A549 (cell line): ENCODE data around the gene MED26. TPM values are rescaled to one million over a fixed set of nuclear protein-coding genes. Genes with fewer than 3 reads are reported as not detected.

Source experiments
- ATAC-seq, 2 experiments: fragments of 200-7000 bp in 1 of 2; fragments of >200 bp in 1 of 2; cut with Nextera tagmentation in 1 of 2; cut with Tn5 transposase in 1 of 2; 3 replicates each; pipeline versions ENCODE4 v1.8.0 to v1.9.1; 2018 to 2020; ENCODE audit warnings: mild to moderate bottlenecking in 1 of 2, moderate library complexity in 1 of 2
- CTCF ChIA-PET: fragments of 300-600 bp; sonication (Branson Sonifier 250); formaldehyde crosslinking; extraction: SDS; loops from one replicate; lab custom pipeline; 2021; ENCODE audit warnings: antibody characterized with exemption, inconsistent platforms; lab: Yijun Ruan, JAX
- POLR2A ChIA-PET: fragments of 350-600 bp; formaldehyde crosslinking; extraction: SDS; loops from one replicate; lab custom pipeline; 2021; ENCODE audit warnings: antibody characterized with exemption, inconsistent platforms; lab: Yijun Ruan, JAX
- DNase-seq, 2 experiments: peaks; one replicate each; pipeline versions ENCODE4 v3.0.0 to v3.0.0-alpha.2; 2011 to 2016; ENCODE audit warnings: low read depth in 1 of 2, low spot score in 1 of 2
- FAIRE-seq: peaks from 2 replicates; lab custom pipeline; 2011; peaks lifted over from hg19 to GRCh38; lab: Jason Lieb, UNC
- H3K27ac ChIP-seq, 2 experiments: fragments of >200 bp; sonication (Bioruptor Twin); formaldehyde crosslinking; 3 replicates each; pipeline ENCODE4 v1.5.1; 2016 to 2017
- H3K4me1 ChIP-seq: fragments of >200 bp; sonication (Bioruptor Twin); formaldehyde crosslinking; 3 replicates; pipeline ENCODE4 v1.6.1; 2016
- H3K4me2 ChIP-seq: fragments of >200 bp; sonication (Bioruptor Twin); formaldehyde crosslinking; 3 replicates; pipeline ENCODE4 v1.6.1; 2016
- H3K4me3 ChIP-seq: fragments of >200 bp; sonication (Bioruptor Twin); formaldehyde crosslinking; 3 replicates; pipeline ENCODE4 v1.5.1; 2016
- H3K9me3 ChIP-seq: fragments of >200 bp; sonication (Bioruptor Twin); formaldehyde crosslinking; 3 replicates; pipeline ENCODE4 v1.6.1; 2016
- CHD4 ChIP-seq: fragments of 200-600 bp; sonication (generic); IDR thresholded peaks from 2 replicates; pipeline ENCODE4 v1.6.1; 2016; ENCODE audit warnings: antibody characterized with exemption, mild to moderate bottlenecking, borderline replicate concordance
- EHF ChIP-seq: fragments of 250-450 bp; sonication (Bioruptor Pico); IDR thresholded peaks from 2 replicates; pipeline ENCODE4 v1.5.0; 2020; ENCODE audit warnings: mild to moderate bottlenecking
- EP300 ChIP-seq, 2 experiments: fragments of >200 bp; sonication (Bioruptor Twin); formaldehyde crosslinking; IDR thresholded peaks; 2 replicates in 1 of 2; 3 replicates in 1 of 2; pipeline ENCODE4 v1.6.1; 2016 to 2017
- ESRRA ChIP-seq: fragments of 150-350 bp; IDR thresholded peaks from 2 replicates; pipeline ENCODE4 v1.6.1; 2014; ENCODE audit warnings: mild to moderate bottlenecking, low read length, borderline replicate concordance
- GATA3 ChIP-seq: IDR thresholded peaks from 2 replicates; pipeline ENCODE4 v1.6.1; 2012; ENCODE audit warnings: borderline replicate concordance
- HEYL ChIP-seq: fragments of 250-450 bp; sonication (Bioruptor Pico); IDR thresholded peaks from 2 replicates; pipeline ENCODE4 v1.8.0; 2021; ENCODE audit warnings: mild to moderate bottlenecking, moderate library complexity
- HOXA7 ChIP-seq: fragments of 250-450 bp; sonication (Bioruptor Pico); IDR thresholded peaks from 2 replicates; pipeline ENCODE4 v1.5.0; 2020; ENCODE audit warnings: mild to moderate bottlenecking, moderate library complexity
- HOXB13 ChIP-seq: fragments of 250-450 bp; sonication (Bioruptor Pico); IDR thresholded peaks from 2 replicates; pipeline ENCODE4 v1.5.0; 2020; ENCODE audit warnings: low read depth, mild to moderate bottlenecking, moderate library complexity
- JUNB ChIP-seq: fragments of >200 bp; sonication (Bioruptor Twin); formaldehyde crosslinking; IDR thresholded peaks from 2 replicates; pipeline ENCODE4 v1.6.1; 2016
- POLR2AphosphoS2 ChIP-seq: conservative IDR thresholded peaks from 2 replicates; pipeline ENCODE4 v1.6.1; 2012; ENCODE audit warnings: low read length, improper control_type of control experiment, inconsistent platforms
- RCOR1 ChIP-seq: fragments of 150-350 bp; IDR thresholded peaks from 2 replicates; pipeline ENCODE4 v1.6.1; 2014; ENCODE audit warnings: antibody characterized with exemption, low read length, low read depth
- ZFP36 ChIP-seq: fragments of 450-650 bp; IDR thresholded peaks from 2 replicates; pipeline ENCODE4 v1.6.1; 2014; ENCODE audit warnings: borderline replicate concordance; ENCODE audit not compliant: partially characterized antibody
- WGBS: methylation state at CpG from one replicate; pipeline ENCODE4 v1.1.6; 2017; ENCODE audit errors: missing lambda C conversion rate; 5-methylcytosine and 5-hydroxymethylcytosine counted together
- polyA plus RNA-seq, 4 experiments: library from polyadenylated mRNA; depleted of rRNA in 3 of 4; stranded (reverse); fragments of >200 nt; fragmentation: RNase III in 1 of 4; extraction: RNeasy Plus Mini Kit Qiagen cat#74134 plus additional on column Dnase treatment in 1 of 4; gene quantifications; 2 replicates in 3 of 4; 3 replicates in 1 of 4; pipeline ENCODE4 v1.2.3, GENCODE V29; 2011 to 2017
- TF ChIP-seq, protein P1 (sequence below): IDR thresholded peaks from 2 replicates; pipeline ENCODE4 v1.6.1; 2012
- TF ChIP-seq, protein P2 (sequence below): fragments of 250-450 bp; sonication (Bioruptor Pico); IDR thresholded peaks from 2 replicates; pipeline ENCODE4 v1.5.0; 2021; ENCODE audit warnings: mild to moderate bottlenecking, moderate library complexity, borderline replicate concordance
- TF ChIP-seq, protein P3 (sequence below): fragments of >200 bp; sonication (Bioruptor Twin); formaldehyde crosslinking; IDR thresholded peaks from 3 replicates; pipeline ENCODE4 v1.5.1; 2016
- TF ChIP-seq, protein P4 (sequence below): fragments of 150-350 bp; IDR thresholded peaks from 2 replicates; pipeline ENCODE4 v1.6.1; 2014; ENCODE audit warnings: low read depth, mild to moderate bottlenecking, low read length
- TF ChIP-seq, protein P5 (sequence below): fragments of 250-450 bp; sonication (Bioruptor Pico); IDR thresholded peaks from 2 replicates; pipeline ENCODE4 v1.5.0; 2020; ENCODE audit warnings: low read depth, mild to moderate bottlenecking, moderate library complexity

Gene MED26
- polyA plus RNA-seq, 2 of the 4 experiments (the other 2 are of a cell fraction), result 2.4 to 3.6 TPM

DNA sequence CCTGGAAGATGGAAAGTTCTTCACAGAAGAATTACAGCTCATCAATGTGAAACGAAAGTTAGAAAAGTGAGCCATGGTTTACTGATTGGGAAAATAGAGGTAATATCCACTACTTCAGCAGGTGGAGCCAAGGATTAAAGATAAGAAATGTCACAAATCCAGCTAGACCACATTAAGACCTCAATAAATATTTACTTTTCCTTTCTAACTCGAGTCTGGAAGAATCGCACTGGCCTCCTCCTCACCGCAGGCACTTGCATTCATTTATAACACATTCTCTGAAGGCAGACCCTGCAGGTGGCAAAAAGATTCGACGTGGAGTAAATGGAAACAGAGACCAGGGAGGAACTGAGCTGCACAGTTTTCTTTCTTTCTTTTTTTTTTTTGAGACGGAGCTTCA is 63.2 kb downstream of the MED26 start:
- no peak overlapping the region for H3K4me3 ChIP-seq
- ChIA-PET CTCF (no interaction called here), POLR2A (no interaction called here)
- DNase-seq (no peak), FAIRE-seq (no peak), ATAC-seq (no peak)
- H3K27ac ChIP-seq, result no peak overlapping the region
- 81% methylated on average over 7 of the region's 7 CpGs for WGBS
- peaks cover 11% of the 10 kb centered on the region for H3K4me1 ChIP-seq
- no peak overlapping the region for H3K4me2 ChIP-seq
- H3K9me3 ChIP-seq, result no peaks in the 10 kb centered on the region
- TF ChIP-seq, protein P1, sequence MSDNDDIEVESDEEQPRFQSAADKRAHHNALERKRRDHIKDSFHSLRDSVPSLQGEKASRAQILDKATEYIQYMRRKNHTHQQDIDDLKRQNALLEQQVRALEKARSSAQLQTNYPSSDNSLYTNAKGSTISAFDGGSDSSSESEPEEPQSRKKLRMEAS, result no peak
- TF ChIP-seq, protein P2, sequence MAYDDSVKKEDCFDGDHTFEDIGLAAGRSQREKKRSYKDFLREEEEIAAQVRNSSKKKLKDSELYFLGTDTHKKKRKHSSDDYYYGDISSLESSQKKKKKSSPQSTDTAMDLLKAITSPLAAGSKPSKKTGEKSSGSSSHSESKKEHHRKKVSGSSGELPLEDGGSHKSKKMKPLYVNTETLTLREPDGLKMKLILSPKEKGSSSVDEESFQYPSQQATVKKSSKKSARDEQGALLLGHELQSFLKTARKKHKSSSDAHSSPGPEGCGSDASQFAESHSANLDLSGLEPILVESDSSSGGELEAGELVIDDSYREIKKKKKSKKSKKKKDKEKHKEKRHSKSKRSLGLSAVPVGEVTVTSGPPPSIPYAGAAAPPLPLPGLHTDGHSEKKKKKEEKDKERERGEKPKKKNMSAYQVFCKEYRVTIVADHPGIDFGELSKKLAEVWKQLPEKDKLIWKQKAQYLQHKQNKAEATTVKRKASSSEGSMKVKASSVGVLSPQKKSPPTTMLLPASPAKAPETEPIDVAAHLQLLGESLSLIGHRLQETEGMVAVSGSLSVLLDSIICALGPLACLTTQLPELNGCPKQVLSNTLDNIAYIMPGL (CRISPR knock-in tag), result no peak
- TF ChIP-seq, protein P3, sequence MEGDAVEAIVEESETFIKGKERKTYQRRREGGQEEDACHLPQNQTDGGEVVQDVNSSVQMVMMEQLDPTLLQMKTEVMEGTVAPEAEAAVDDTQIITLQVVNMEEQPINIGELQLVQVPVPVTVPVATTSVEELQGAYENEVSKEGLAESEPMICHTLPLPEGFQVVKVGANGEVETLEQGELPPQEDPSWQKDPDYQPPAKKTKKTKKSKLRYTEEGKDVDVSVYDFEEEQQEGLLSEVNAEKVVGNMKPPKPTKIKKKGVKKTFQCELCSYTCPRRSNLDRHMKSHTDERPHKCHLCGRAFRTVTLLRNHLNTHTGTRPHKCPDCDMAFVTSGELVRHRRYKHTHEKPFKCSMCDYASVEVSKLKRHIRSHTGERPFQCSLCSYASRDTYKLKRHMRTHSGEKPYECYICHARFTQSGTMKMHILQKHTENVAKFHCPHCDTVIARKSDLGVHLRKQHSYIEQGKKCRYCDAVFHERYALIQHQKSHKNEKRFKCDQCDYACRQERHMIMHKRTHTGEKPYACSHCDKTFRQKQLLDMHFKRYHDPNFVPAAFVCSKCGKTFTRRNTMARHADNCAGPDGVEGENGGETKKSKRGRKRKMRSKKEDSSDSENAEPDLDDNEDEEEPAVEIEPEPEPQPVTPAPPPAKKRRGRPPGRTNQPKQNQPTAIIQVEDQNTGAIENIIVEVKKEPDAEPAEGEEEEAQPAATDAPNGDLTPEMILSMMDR, result no peak
- TF ChIP-seq HEYL, result no peak
- no peak for TF ChIP-seq EP300 (IDR thresholded peaks at IDR 0.05)
- TF ChIP-seq ESRRA, result no peak
- no peak for TF ChIP-seq ZFP36
- TF ChIP-seq GATA3, result no peak
- TF ChIP-seq EHF, result no peak
- no peak for TF ChIP-seq RCOR1

DNA sequence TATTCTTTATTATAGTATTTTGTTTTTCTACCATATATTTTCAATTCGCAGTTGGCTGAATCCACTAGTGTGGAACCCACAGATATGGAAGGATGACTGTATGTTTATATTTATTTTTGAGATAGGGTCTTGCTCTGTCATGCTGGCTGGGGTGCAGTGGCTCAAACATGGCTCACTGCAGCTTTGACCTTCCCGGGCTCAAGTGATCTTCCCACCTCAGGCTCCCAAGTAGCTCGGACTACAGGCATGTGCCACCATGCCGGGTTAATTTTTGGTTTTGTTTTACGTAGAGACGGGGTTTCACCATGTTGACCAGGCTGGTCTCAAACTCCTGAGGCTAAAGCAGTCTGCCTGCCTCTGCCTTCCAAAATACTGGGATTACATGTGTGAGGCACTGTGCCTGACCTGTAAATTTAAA is 65.4 kb downstream of the MED26 start:
- no peaks in the 10 kb centered on the region for H3K9me3 ChIP-seq
- no peak for TF ChIP-seq JUNB
- TF ChIP-seq HOXB13 (CRISPR knock-in tag), result no peak
- no peak for TF ChIP-seq HOXA7 (CRISPR knock-in tag)
- no peak for TF ChIP-seq POLR2AphosphoS2
- TF ChIP-seq CHD4, result no peak
- TF ChIP-seq, protein P3, result no peak
- TF ChIP-seq, protein P4, sequence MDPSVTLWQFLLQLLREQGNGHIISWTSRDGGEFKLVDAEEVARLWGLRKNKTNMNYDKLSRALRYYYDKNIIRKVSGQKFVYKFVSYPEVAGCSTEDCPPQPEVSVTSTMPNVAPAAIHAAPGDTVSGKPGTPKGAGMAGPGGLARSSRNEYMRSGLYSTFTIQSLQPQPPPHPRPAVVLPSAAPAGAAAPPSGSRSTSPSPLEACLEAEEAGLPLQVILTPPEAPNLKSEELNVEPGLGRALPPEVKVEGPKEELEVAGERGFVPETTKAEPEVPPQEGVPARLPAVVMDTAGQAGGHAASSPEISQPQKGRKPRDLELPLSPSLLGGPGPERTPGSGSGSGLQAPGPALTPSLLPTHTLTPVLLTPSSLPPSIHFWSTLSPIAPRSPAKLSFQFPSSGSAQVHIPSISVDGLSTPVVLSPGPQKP, result no peak
- TF ChIP-seq, protein P5, sequence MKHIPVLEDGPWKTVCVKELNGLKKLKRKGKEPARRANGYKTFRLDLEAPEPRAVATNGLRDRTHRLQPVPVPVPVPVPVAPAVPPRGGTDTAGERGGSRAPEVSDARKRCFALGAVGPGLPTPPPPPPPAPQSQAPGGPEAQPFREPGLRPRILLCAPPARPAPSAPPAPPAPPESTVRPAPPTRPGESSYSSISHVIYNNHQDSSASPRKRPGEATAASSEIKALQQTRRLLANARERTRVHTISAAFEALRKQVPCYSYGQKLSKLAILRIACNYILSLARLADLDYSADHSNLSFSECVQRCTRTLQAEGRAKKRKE (CRISPR knock-in tag), result no peak
- TF ChIP-seq, all 56 proteins: peak for 0
- H3K27ac ChIP-seq, result no peak overlapping the region
- DNase-seq (no peak), ATAC-seq (no peak), FAIRE-seq (no peak)
- 93% methylated on average over 5 of the region's 6 CpGs for WGBS
- no peak overlapping the region for H3K4me2 ChIP-seq
- CTCF ChIA-PET, result interaction anchor here (0.6 to 0.8 kb wide), 2 partner anchors 9 to 31 kb away, joined by 3 to 5 read pairs; no protein-coding TSS in a partner anchor
- no peaks in the 10 kb centered on the region for H3K4me1 ChIP-seq
- H3K4me3 ChIP-seq, result no peak overlapping the region
- POLR2A ChIA-PET, result interaction anchor here (0.9 kb wide), 1 partner anchor 20 kb away, joined by 3 read pairs; the partner anchor contains the start of gene CHERP
